RWPE1 (cell line): ENCODE data around the gene ADAMTS17.

ENCODE experiments used
- CTCF ChIA-PET: fragments of 350-600 bp; sonication (Branson Sonifier 250); formaldehyde crosslinking; extraction: SDS; loops from one replicate; lab custom pipeline; 2021; lab: Yijun Ruan, JAX
- POLR2A ChIA-PET: fragments of 400-600 bp; formaldehyde crosslinking; extraction: SDS; loops from one replicate; lab custom pipeline; 2020; ENCODE audit warnings: antibody characterized with exemption; ENCODE audit not compliant: low non-redundant PET; lab: Yijun Ruan, JAX
- DNase-seq: peaks from one replicate; pipeline ENCODE4 v3.0.0; 2012; ENCODE audit warnings: low spot score
- H3K27ac ChIP-seq: fragments of 450-650 bp; 2 replicates; pipeline ENCODE4 v1.5.1; 2017
- CTCF ChIP-seq: fragments of 450-650 bp; conservative IDR thresholded peaks from 2 replicates; pipeline ENCODE4 v1.5.1; 2017; ENCODE audit warnings: low read depth, mild to moderate bottlenecking

The ADAMTS17 gene

DNA sequence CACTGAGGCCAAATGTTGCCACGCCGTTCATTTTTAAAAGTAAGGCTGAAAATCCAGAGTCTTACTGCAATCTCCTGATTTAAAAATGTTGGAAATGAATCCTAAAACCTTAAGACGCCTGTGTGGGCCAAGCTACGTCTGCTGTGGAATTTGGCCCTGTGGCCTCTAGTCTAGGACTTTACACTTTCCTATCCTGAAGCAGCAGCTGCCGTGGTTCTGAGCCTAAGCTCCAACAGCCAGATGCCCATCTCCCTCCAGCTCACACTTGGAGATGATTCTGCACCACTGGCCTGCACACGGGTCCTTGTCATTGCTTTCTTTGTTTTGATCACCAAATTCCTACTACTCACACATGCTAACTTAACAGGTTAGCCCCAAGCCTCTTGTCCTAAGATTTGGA is 322.2 kb downstream of the ADAMTS17 start:
- POLR2A ChIA-PET, result no interaction called here
- no peak for TF ChIP-seq CTCF

DNA sequence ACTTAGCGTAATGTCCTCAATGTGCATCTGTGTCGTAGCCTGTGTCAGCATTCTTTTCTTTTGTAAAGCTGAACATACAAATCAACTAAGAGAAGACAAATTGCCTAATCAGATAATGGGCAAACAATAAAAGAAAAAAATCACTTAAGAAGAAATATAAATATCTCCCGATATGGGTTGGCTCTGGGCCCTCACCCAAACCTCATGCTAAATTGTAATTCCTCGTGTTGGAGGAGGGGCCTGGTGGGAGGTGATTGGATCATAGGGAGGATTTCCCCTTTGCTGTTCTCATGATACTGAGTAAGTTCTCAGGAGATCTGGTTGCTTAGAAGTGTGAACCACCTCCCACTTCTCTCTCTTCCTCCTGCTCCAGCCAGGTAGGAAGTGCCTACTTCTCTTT is 323.6 kb downstream of the ADAMTS17 start:
- ChIA-PET CTCF (no interaction called here), POLR2A (no interaction called here)
- no peak overlapping the region for H3K27ac ChIP-seq
- no peak for TF ChIP-seq CTCF
- DNase-seq, result no peak

More for the DNA sequence above, 322.2 kb downstream of the ADAMTS17 start:
- CTCF ChIA-PET, result interaction anchor here (0.6 kb wide), 1 partner anchor 173 kb away, joined by 3 read pairs; no protein-coding TSS in a partner anchor
- no peak for DNase-seq
- H3K27ac ChIP-seq, result no peak overlapping the region

- no peak for DNase-seq
- H3K27ac ChIP-seq, result peak overlapping the region; percentile 65
- TF ChIP-seq CTCF, result no peak
- ChIA-PET POLR2A (no interaction called here), CTCF (no interaction called here)
These were observed 324.6 kb downstream of the ADAMTS17 start for GRCh38 chr15:100017140-100017539.

GRCh38 chr15:100016632-100017031 is 325.1 kb downstream of the ADAMTS17 start:
- DNase-seq, result no peak
- TF ChIP-seq CTCF, result no peak
- ChIA-PET CTCF (no interaction called here), POLR2A (no interaction called here)
- H3K27ac ChIP-seq, result peak overlapping the region; percentile 65

- no peak overlapping the region for H3K27ac ChIP-seq
- TF ChIP-seq CTCF, result no peak
- POLR2A ChIA-PET, result no interaction called here
- CTCF ChIA-PET, result no interaction called here
- no peak for DNase-seq
These were observed 330.5 kb downstream of the ADAMTS17 start for GRCh38 chr15:100011235-100011634.

DNA sequence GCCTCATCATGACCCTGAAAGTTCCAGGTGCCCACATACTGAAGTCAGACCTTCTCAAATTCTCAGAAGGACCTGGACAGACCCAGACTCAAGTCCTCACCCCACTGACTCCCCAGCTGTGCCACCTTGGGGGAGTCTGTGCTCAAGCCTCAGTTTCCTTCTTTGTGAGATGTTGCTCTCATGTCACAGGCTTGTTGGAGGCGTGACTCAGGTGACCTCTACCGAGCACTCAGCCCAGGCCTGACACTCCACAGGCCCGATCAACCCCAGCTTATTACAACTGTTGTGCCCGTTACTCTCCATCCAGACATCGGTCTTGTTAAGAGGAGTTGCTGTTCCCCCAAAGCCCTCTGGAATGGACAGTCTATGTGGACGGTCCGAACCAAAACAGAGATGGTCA is 332.4 kb downstream of the ADAMTS17 start:
- TF ChIP-seq CTCF, result no peak
- POLR2A ChIA-PET, result no interaction called here

GRCh38 chr15:100008258-100008657 is 333.5 kb downstream of the ADAMTS17 start:
- peak; percentile 44 for DNase-seq
- peak overlapping the region; percentile 14 for H3K27ac ChIP-seq
- CTCF ChIA-PET, result no interaction called here
- POLR2A ChIA-PET, result no interaction called here
- no peak for TF ChIP-seq CTCF

More for the DNA sequence above, 332.4 kb downstream of the ADAMTS17 start:
- CTCF ChIA-PET, result no interaction called here
- H3K27ac ChIP-seq, result no peak overlapping the region
- no peak for DNase-seq
